Measurements from ENCODE around the gene PROCR. TPM values are rescaled to one million over a fixed set of nuclear protein-coding genes. Genes with fewer than 3 reads are reported as not detected.
"Not testable (repeated sequence)": the region's sequence is repeated elsewhere in the genome, so short reads cannot be mapped to it uniquely, and the experiment has no call there.

The PROCR gene
- total and polyA plus RNA-seq, 4 donors, result 3.7 to 7.6 (median 6.0) TPM

DNA sequence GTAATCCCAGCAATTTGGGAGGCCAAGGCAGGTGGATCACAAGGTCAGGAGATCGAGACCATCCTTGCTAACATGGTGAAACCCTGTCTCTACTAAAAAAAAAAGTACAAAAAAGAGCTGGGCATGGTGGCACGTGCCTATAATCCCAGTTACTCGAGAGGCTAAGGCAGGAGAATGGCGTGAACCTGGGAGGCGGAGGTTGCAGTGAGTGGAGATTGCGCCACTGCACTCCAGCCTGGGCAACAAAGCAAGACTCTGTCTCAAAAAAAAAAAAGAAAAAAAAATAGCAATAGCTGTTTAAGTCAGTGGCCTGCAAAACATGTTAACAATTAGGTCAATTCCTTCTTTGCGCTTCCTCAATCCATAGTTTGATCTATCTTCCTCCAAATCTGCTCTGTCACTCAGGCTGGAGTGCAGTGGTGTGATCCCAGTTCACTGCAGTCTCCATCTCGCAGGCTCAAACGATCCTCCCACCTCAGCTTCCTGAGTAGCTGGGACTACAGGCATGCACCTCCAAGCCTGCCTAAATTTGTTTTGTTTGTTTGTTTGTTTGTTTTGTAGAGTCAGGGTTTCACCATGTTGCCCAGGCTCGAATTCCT lies 14.9 kb downstream of the PROCR start:
- WGBS, result 88% methylated on average over 10 of the region's 10 CpGs
- not testable (repeated sequence) for H3K9me3 ChIP-seq (ENCODE audit: control insufficient read depth in 4 of 4, low read length in 3 of 4); H3K36me3 ChIP-seq (ENCODE audit: control insufficient read depth in 4 of 4, insufficient read depth in 3 of 4, low read depth in 1 of 4, low read length in 3 of 4)

DNA sequence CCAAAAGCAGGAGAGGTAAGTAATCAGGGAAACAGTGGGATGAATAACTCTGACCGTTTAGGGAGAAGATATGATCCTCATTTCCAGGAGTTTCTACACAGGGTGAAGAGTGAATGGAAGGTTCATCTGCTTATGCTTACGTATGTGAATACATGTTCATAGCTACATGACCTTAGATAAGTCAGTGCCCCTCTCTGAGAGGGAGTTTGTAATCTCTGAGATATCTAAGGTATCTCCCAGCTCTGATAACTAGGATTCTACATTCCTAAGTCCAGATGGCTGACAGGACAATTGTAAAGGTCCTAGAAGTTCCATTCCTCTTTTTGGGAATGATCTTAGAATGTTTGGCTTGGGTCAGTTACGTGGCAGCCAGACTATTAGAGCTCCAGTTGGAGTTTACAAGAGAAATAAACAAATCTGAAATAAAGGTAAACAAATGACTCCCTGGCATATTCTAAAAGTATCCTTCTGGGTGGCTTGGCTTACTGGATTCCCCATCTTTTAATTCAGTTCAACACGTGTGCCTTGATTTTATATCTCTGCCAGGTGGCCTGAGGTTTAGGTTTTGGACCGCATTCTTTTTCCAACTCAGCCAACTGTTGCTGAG lies 15.8 kb downstream of the PROCR start:
- no peak overlapping the region for H3K4me3 ChIP-seq (ENCODE audit: low read depth in 1 of 3, low read length in 3 of 3)
- no peak overlapping the region for H3K27ac ChIP-seq (ENCODE audit: low read depth in 1 of 2, low read length in 2 of 2)
- no peak for DNase-seq (ENCODE audit: low spot score)
- no peaks in the 10 kb centered on the region for H3K9me3 ChIP-seq (ENCODE audit: control insufficient read depth in 4 of 4, low read length in 3 of 4)
- 72% methylated on average over 5 of the region's 5 CpGs for WGBS
- no peaks in the 10 kb centered on the region for H3K27me3 ChIP-seq (ENCODE audit: control insufficient read depth in 4 of 4, insufficient read depth in 4 of 4, low read length in 3 of 4)
- TF ChIP-seq FOXA2 (IDR thresholded peaks at IDR 0.05), result no peak
- TF ChIP-seq YY1 (IDR thresholded peaks at IDR 0.05), result no peak
- TF ChIP-seq HNF4G (IDR thresholded peaks at IDR 0.05), result no peak
- TF ChIP-seq TAF1 (conservative IDR thresholded peaks at IDR 0.05), result no peak
- no peak for TF ChIP-seq JUND (IDR thresholded peaks at IDR 0.05)
- TF ChIP-seq ZBTB33 (IDR thresholded peaks at IDR 0.05), result no peak
- no peak for TF ChIP-seq ATF3 (IDR thresholded peaks at IDR 0.05)
- no peak for TF ChIP-seq RAD21 (IDR thresholded peaks at IDR 0.05)
- H3K36me3 ChIP-seq (ENCODE audit: control insufficient read depth in 4 of 4, insufficient read depth in 3 of 4, low read depth in 1 of 4, low read length in 3 of 4), result no peaks in the 10 kb centered on the region
- H3K4me1 ChIP-seq (ENCODE audit: control insufficient read depth in 4 of 4, insufficient read depth in 4 of 4, low read length in 3 of 4), result peaks cover 8 to 32% (median 23%) of the 10 kb centered on the region in 4 donors
- no peak overlapping the region for H3K9ac ChIP-seq (ENCODE audit: low read depth in 1 of 2, low read length in 2 of 2)

More for the DNA sequence above, 14.9 kb downstream of the PROCR start:
- not testable (repeated sequence) for H3K27me3 ChIP-seq (ENCODE audit: control insufficient read depth in 4 of 4, insufficient read depth in 4 of 4, low read length in 3 of 4); H3K27ac ChIP-seq (ENCODE audit: low read depth in 1 of 2, low read length in 2 of 2); H3K9ac ChIP-seq (ENCODE audit: low read depth in 1 of 2, low read length in 2 of 2); DNase-seq (ENCODE audit: low spot score); H3K4me3 ChIP-seq (ENCODE audit: low read depth in 1 of 3, low read length in 3 of 3)
- peaks cover 8 to 23% (median 16%) of the 10 kb centered on the region in 4 donors for H3K4me1 ChIP-seq (ENCODE audit: control insufficient read depth in 4 of 4, insufficient read depth in 4 of 4, low read length in 3 of 4)

DNA sequence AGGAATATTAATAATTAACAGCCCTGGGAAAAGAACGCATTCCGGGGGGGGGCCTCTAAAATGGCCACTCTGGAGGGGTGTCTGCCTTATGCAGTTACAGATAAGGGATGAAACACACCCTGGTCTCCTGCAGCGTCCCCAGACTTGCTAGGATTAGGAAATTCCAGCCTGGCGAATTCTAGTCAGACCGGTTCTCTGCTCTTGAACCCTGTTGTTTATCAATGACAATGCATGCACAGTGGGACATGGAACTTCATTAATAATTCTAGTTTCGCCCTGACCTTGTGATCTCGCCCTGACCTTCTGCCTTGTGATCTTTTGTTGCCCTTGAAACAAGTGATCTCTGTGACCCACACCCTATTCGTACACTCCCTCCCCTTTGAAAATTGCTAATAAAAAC lies 17.4 kb downstream of the PROCR start:
- H3K27me3 ChIP-seq (ENCODE audit: control insufficient read depth in 4 of 4, insufficient read depth in 4 of 4, low read length in 3 of 4); H3K27ac ChIP-seq (ENCODE audit: low read depth in 1 of 2, low read length in 2 of 2); H3K9ac ChIP-seq (ENCODE audit: low read depth in 1 of 2, low read length in 2 of 2); H3K4me3 ChIP-seq (ENCODE audit: low read depth in 1 of 3, low read length in 3 of 3); DNase-seq (ENCODE audit: low spot score); H3K9me3 ChIP-seq (ENCODE audit: control insufficient read depth in 4 of 4, low read length in 3 of 4); H3K36me3 ChIP-seq (ENCODE audit: control insufficient read depth in 4 of 4, insufficient read depth in 3 of 4, low read depth in 1 of 4, low read length in 3 of 4): not testable (repeated sequence)
- 83% methylated on average over 8 of the region's 8 CpGs for WGBS
- peaks cover 8 to 32% (median 23%) of the 10 kb centered on the region in 4 donors for H3K4me1 ChIP-seq (ENCODE audit: control insufficient read depth in 4 of 4, insufficient read depth in 4 of 4, low read length in 3 of 4)
- TF ChIP-seq NR2F2 (IDR thresholded peaks at IDR 0.05), result peak; percentile 11

DNA sequence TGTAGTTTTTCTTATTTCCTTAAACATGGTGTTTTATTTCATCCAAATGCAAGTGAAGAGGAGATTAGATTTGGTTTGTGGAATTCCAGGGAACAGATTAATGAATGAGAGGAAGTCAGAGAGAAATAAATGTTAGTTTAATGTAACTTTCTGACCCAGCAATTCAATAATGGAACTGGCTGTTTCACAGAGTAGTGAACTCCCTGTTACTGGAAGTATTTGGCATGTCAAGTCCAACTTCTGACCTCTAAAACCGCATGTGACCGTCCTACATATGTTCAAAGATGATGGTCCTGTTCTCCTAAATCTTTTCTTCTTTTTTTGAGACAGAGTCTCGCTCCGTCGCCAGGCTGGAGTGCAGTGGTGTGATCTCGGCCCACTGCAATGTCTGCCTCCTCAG lies 18.7 kb downstream of the PROCR start:
- WGBS, result 72% methylated on average over 6 of the region's 6 CpGs
- TF ChIP-seq TAF1 (conservative IDR thresholded peaks at IDR 0.05) (no peak), JUND (IDR thresholded peaks at IDR 0.05) (no peak), HNF4G (IDR thresholded peaks at IDR 0.05) (no peak), HNF4A (conservative IDR thresholded peaks at IDR 0.05) (peak; percentile 63 to 69), GABPA (IDR thresholded peaks at IDR 0.05 in 1 of 2, conservative IDR thresholded peaks at IDR 0.05 in 1 of 2) (no peak), YY1 (IDR thresholded peaks at IDR 0.05) (peak; percentile 50), REST (IDR thresholded peaks at IDR 0.05) (no peak), FOXA2 (IDR thresholded peaks at IDR 0.05) (peak; percentile 28), ZBTB33 (IDR thresholded peaks at IDR 0.05) (no peak), EGR1 (IDR thresholded peaks at IDR 0.05; ENCODE audit: low read depth in 2 of 2) (no peak)
- TF ChIP-seq, protein P1, sequence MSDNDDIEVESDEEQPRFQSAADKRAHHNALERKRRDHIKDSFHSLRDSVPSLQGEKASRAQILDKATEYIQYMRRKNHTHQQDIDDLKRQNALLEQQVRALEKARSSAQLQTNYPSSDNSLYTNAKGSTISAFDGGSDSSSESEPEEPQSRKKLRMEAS (IDR thresholded peaks at IDR 0.05), result no peak

More for the DNA sequence above, 18.7 kb downstream of the PROCR start:
- Histone ChIP-seq H3K27me3 (ENCODE audit: control insufficient read depth in 4 of 4, insufficient read depth in 4 of 4, low read length in 3 of 4) (no peaks in the 10 kb centered on the region), H3K27ac (ENCODE audit: low read depth in 1 of 2, low read length in 2 of 2) (peak overlapping the region; percentile 46 to 47), H3K36me3 (ENCODE audit: control insufficient read depth in 4 of 4, insufficient read depth in 3 of 4, low read depth in 1 of 4, low read length in 3 of 4) (no peaks in the 10 kb centered on the region), H3K4me3 (ENCODE audit: low read depth in 1 of 3, low read length in 3 of 3) (no peak overlapping the region), H3K9me3 (ENCODE audit: control insufficient read depth in 4 of 4, low read length in 3 of 4) (no peaks in the 10 kb centered on the region), H3K9ac (ENCODE audit: low read depth in 1 of 2, low read length in 2 of 2) (no peak overlapping the region), H3K4me1 (ENCODE audit: control insufficient read depth in 4 of 4, insufficient read depth in 4 of 4, low read length in 3 of 4) (peaks cover 8 to 32% (median 23%) of the 10 kb centered on the region in 4 donors)
- no peak for DNase-seq (ENCODE audit: low spot score)

All from liver (tissue), 9 donors.